ENCODE data around the gene UTP25.
"Not testable (repeated sequence)": the region's sequence is repeated elsewhere in the genome, so short reads cannot be mapped to it uniquely, and the experiment has no call there.

GRCh38 chr1:209793711-209794110 lies 34.1 kb upstream of the UTP25 start:
- not testable (repeated sequence) for TF ChIP-seq EZH2 (IDR thresholded peaks at IDR 0.05); CTCF (IDR thresholded peaks at IDR 0.05 in 2 of 3, conservative IDR thresholded peaks at IDR 0.05 in 1 of 3; ENCODE audit: borderline replicate concordance in 1 of 3, insufficient read depth in 1 of 3, low read depth in 2 of 3, low read length in 2 of 3); POLR2A (IDR thresholded peaks at IDR 0.05; ENCODE audit: borderline replicate concordance, extremely low read depth, insufficient read depth, insufficient read length); CBX3 (IDR thresholded peaks at IDR 0.05; ENCODE audit: low read depth)
